Esophagus squamous epithelium (tissue), 5 donors: Measurements from ENCODE around the gene CEP128. TPM values are rescaled to one million over a fixed set of nuclear protein-coding genes. Genes with fewer than 3 reads are reported as not detected.

Experiments used
- DNase-seq: peaks from one replicate; lab custom pipeline; 2025; lab: John Stamatoyannopoulos, UW
- H3K27ac ChIP-seq, 4 donors: fragments of 200-600 bp; sonication (generic); one replicate each; pipeline ENCODE4 v1.5.1; 2016 to 2019; ENCODE audit warnings: mild to moderate bottlenecking in 1 of 4
- H3K27me3 ChIP-seq, 4 donors: fragments of 200-600 bp; sonication (generic); 1 replicate in 3 of 4; 2 replicates in 1 of 4; pipeline versions ENCODE4 v1.5.1 to v1.6.0; 2017 to 2021; ENCODE audit warnings: antibody characterized with exemption in 1 of 4
- H3K36me3 ChIP-seq, 3 donors: fragments of 200-600 bp; sonication (generic); one replicate each; pipeline ENCODE4 v1.5.1; 2016 to 2019
- H3K4me1 ChIP-seq, 3 donors: fragments of 200-600 bp; sonication (generic); one replicate each; pipeline ENCODE4 v1.5.1; 2017 to 2019
- H3K4me3 ChIP-seq, 4 donors: fragments of 200-600 bp; sonication (generic); 1 replicate in 3 of 4; 2 replicates in 1 of 4; pipeline ENCODE4 v1.5.1; 2016 to 2019; ENCODE audit warnings: mild to moderate bottlenecking in 2 of 4, moderate library complexity in 1 of 4
- H3K9me3 ChIP-seq, 3 donors: fragments of 200-600 bp; sonication (generic); one replicate each; pipeline ENCODE4 v1.5.1; 2016 to 2019
- POLR2A ChIP-seq, 4 donors: fragments of 450-650 bp; IDR thresholded peaks; one replicate each; pipeline ENCODE4 v1.6.1; 2017; ENCODE audit warnings: antibody characterized with exemption in 4 of 4, mild to moderate bottlenecking in 4 of 4, moderate library complexity in 3 of 4
- WGBS, 2 donors: methylation state at CpG; one replicate each; pipeline ENCODE4 v1.1.5; 2018; 5-methylcytosine and 5-hydroxymethylcytosine counted together
- intact Hi-C: fragments of 100-400 bp; cut with DNase I; formaldehyde crosslinking; loops from one replicate; pipeline ENCODE4 v1.15.0; 2022
- total RNA-seq, 4 donors: library from RNA; depleted of rRNA; stranded (reverse); fragments of >200 nt; gene quantifications; one replicate each; pipeline ENCODE4 v1.1.0, GENCODE V29; 2016
- TF ChIP-seq, protein P1 (sequence below), 6 experiments: fragments of 450-650 bp in 4 of 6; fragments of 200-600 bp in 2 of 6; sonication (generic) in 2 of 6; IDR thresholded peaks; one replicate each; pipeline ENCODE4 v1.5.1; 2016 to 2019; ENCODE audit warnings: antibody characterized with exemption in 6 of 6, mild to moderate bottlenecking in 4 of 6, moderate library complexity in 4 of 6
- donor health status: DM: yes; HTN: yes; CAD: no.

The CEP128 gene
- total RNA-seq, 4 donors from 2014 or later, result 2.0 to 12.6 (median 5.4) TPM

DNA sequence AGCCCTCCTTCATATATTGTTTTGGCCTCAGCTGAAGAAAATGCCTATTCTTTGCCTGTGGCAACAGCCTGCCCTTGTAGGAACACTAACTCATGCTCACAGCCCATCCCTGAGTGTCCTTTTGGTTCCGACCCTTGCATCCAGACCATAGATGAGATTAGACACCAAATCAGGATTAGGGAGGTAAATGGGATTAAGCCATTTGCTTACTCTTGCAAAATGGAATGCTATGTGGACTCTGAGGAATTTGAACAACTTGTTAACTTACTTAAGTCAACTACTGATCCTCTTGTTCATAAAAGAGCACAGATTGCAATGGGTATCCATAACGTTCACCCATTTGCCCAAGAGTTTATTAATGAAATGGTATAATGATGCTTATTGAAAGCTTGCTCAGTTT lies 41.2 kb upstream of the CEP128 start:
- no peak for DNase-seq
- TF ChIP-seq, protein P1, sequence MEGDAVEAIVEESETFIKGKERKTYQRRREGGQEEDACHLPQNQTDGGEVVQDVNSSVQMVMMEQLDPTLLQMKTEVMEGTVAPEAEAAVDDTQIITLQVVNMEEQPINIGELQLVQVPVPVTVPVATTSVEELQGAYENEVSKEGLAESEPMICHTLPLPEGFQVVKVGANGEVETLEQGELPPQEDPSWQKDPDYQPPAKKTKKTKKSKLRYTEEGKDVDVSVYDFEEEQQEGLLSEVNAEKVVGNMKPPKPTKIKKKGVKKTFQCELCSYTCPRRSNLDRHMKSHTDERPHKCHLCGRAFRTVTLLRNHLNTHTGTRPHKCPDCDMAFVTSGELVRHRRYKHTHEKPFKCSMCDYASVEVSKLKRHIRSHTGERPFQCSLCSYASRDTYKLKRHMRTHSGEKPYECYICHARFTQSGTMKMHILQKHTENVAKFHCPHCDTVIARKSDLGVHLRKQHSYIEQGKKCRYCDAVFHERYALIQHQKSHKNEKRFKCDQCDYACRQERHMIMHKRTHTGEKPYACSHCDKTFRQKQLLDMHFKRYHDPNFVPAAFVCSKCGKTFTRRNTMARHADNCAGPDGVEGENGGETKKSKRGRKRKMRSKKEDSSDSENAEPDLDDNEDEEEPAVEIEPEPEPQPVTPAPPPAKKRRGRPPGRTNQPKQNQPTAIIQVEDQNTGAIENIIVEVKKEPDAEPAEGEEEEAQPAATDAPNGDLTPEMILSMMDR (IDR thresholded peaks at IDR 0.05), result no peak
- no peak for TF ChIP-seq POLR2A (IDR thresholded peaks at IDR 0.05)
- no peaks in the 10 kb centered on the region for H3K36me3 ChIP-seq
- intact Hi-C loops, result no loop called here
- WGBS, 2 donors, result 89 to 90% methylated on average over 2 of the region's 2 CpGs
- no peak overlapping the region for H3K27ac ChIP-seq
- peaks cover 0 to 7% (median 0%) of the 10 kb centered on the region in 4 donors for H3K27me3 ChIP-seq
- H3K4me1 ChIP-seq, result peaks cover 0 to 5% (median 0%) of the 10 kb centered on the region in 3 donors
- H3K9me3 ChIP-seq, result no peaks in the 10 kb centered on the region
- no peak overlapping the region for H3K4me3 ChIP-seq

DNA sequence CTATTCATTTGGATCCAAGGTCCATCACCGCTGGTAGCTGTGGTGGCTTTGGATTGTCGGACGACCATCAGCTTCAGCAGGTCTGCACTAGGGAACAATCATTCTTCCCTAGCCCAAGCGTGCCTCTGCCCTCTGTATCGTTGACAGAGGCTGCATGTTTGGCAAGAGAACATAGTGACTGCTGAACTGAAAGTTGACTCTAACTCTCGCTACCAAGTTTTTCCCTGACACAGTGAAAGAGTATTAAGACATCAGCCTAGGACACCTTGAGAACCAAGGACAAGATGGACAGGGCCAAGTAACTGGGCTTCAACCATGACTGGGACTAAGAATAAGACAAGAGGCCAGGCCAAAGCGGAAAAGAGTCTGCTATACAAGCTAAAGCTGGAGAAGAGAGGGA lies 40.1 kb upstream of the CEP128 start:
- intact Hi-C loops, result no loop called here
- Histone ChIP-seq H3K4me1 (no peaks in the 10 kb centered on the region), H3K9me3 (no peaks in the 10 kb centered on the region), H3K36me3 (no peaks in the 10 kb centered on the region), H3K27me3 (peaks cover 0 to 7% (median 0%) of the 10 kb centered on the region in 4 donors), H3K27ac (no peak overlapping the region), H3K4me3 (no peak overlapping the region)
- DNase-seq, result no peak
- TF ChIP-seq POLR2A (IDR thresholded peaks at IDR 0.05), result no peak
- 83 to 93% methylated on average over 6 to 7 of the region's 7 CpGs for WGBS, 2 donors

DNA sequence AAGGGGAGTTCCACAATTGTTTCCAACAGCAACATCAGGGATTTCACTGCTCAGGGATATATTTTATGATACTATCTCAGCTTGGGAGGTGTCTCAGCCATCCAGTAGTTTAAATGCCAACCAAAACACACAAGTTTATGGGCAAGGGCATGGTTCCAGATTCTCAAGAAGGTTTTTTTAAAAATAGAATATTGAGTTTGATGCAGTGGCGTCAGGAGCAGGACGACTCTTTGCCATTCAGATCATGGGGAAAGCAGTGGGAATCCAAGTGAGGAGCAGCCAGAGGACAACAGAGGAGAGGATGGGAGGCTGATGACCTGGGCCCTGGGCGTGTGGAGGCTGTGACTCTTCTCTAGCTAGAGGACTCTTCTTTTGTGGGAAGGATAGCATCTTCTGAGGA lies 39.6 kb upstream of the CEP128 start:
- 76 to 81% methylated on average over 3 of the region's 3 CpGs for WGBS, 2 donors
- Histone ChIP-seq H3K4me1 (no peaks in the 10 kb centered on the region), H3K36me3 (no peaks in the 10 kb centered on the region), H3K9me3 (no peaks in the 10 kb centered on the region), H3K27ac (no peak overlapping the region), H3K27me3 (peaks cover 0 to 3% (median 0%) of the 10 kb centered on the region in 4 donors), H3K4me3 (no peak overlapping the region)
- TF ChIP-seq, protein P1 (IDR thresholded peaks at IDR 0.05), result no peak
- no peak for TF ChIP-seq POLR2A (IDR thresholded peaks at IDR 0.05)
- DNase-seq, result no peak
- intact Hi-C loops, result no loop called here

DNA sequence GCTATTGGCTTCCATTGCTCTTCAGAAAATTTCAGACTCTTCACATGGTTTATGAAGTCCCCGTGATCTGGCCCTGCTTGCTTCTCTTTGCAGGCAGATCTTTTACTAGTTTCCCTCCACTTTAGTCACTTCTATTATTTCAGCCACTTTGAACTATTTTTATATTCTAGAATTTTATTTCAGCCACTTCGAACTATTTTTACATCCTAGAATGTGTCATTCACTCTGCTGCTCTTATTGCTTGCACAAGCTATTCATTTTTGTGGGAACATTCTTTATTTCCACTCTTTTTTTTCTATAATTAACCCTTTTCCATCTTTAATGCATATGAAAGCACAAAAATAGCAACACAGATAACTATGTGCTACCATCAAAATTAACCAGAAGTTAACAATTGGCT lies 38.4 kb upstream of the CEP128 start:
- peaks cover 0 to 8% (median 0%) of the 10 kb centered on the region in 3 donors for H3K4me1 ChIP-seq
- H3K36me3 ChIP-seq, result no peaks in the 10 kb centered on the region
- H3K27me3 ChIP-seq, result peaks cover 0 to 3% (median 0%) of the 10 kb centered on the region in 4 donors
- TF ChIP-seq, protein P1 (IDR thresholded peaks at IDR 0.05), result no peak
- no peak for TF ChIP-seq POLR2A (IDR thresholded peaks at IDR 0.05)
- no peaks in the 10 kb centered on the region for H3K9me3 ChIP-seq
- DNase-seq, result no peak
- no peak overlapping the region for H3K27ac ChIP-seq
- WGBS, 2 donors, result 70 to 82% methylated on average over 2 of the region's 2 CpGs
- H3K4me3 ChIP-seq, result no peak overlapping the region
- intact Hi-C loops, result no loop called here

DNA sequence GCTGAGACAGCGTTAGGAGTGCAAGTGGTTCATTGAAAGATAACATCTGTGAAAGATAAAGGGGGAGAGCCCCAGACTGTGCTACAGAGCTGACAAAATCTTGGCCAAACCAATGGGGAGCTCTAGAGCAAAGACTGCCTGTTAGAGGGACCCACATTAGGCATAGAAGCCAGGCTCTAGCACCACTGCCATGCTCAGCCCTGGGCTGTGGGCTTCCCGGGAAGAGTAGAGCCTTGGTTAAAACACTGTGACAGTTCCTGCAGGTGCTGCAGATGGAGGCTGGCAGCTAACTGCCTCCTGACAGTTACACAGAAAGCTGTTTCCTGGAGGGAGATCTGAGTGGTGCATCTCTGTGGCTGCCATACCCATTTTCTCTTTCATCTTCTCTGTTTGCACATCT lies 36.9 kb upstream of the CEP128 start:
- Histone ChIP-seq H3K4me1 (peaks cover 0 to 24% (median 0%) of the 10 kb centered on the region in 3 donors), H3K27ac (no peak overlapping the region), H3K9me3 (no peaks in the 10 kb centered on the region), H3K4me3 (no peak overlapping the region), H3K36me3 (no peaks in the 10 kb centered on the region), H3K27me3 (peaks cover 0 to 3% (median 0%) of the 10 kb centered on the region in 4 donors)
- no peak for TF ChIP-seq POLR2A (IDR thresholded peaks at IDR 0.05)
- DNase-seq, result no peak
- WGBS, 2 donors, result 32 to 81% methylated on average over 2 of the region's 2 CpGs
- intact Hi-C loops, result no loop called here

DNA sequence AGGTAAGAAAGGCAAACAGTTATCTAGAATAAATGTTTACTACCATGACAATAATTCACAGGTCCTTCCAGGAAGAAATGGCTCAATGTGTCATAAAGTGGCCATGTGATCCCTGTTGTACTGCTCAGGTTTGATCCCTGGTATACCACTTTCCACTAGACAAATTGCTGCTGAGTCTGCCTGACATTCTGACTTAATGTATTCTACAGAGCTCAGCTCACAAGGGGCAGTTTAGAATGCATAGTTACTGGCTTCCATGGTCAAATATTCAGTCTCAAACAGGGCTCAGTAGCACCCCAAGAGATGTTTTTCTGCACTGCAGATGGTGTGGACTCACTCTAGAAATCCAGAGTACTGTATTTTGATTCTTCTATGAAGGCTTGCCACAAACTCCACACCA lies 35.7 kb upstream of the CEP128 start:
- H3K4me3 ChIP-seq, result no peak overlapping the region
- peaks cover 0 to 10% (median 0%) of the 10 kb centered on the region in 4 donors for H3K27me3 ChIP-seq
- no peak for DNase-seq
- H3K27ac ChIP-seq, result no peak overlapping the region
- no peak for TF ChIP-seq POLR2A (IDR thresholded peaks at IDR 0.05)
- TF ChIP-seq, protein P1 (IDR thresholded peaks at IDR 0.05), result no peak
- H3K4me1 ChIP-seq, result peaks cover 0 to 25% (median 0%) of the 10 kb centered on the region in 3 donors
- H3K9me3 ChIP-seq, result no peaks in the 10 kb centered on the region
- intact Hi-C loops, result no loop called here
- H3K36me3 ChIP-seq, result no peaks in the 10 kb centered on the region
